SJSA1 (cell line): ENCODE data around the gene RPRD1B. TPM values are rescaled to one million over a fixed set of nuclear protein-coding genes. Genes with fewer than 3 reads are reported as not detected.

Source experiments
- DNase-seq, 2 experiments: peaks; one replicate each; pipeline ENCODE4 v3.0.0-alpha.2; 2015 to 2020; ENCODE audit warnings: low spot score in 2 of 2, low read depth in 1 of 2
- H3K27ac ChIP-seq: fragments of 250-450 bp; sonication (Bioruptor Pico); 2 replicates; pipeline ENCODE4 v1.5.1; 2020; ENCODE audit warnings: mild to moderate bottlenecking, moderate library complexity
- H3K27me3 ChIP-seq: fragments of 250-450 bp; sonication (Bioruptor Pico); replicated peaks from 2 replicates; pipeline ENCODE4 v1.5.1; 2020; ENCODE audit warnings: mild to moderate bottlenecking, moderate library complexity
- H3K36me3 ChIP-seq: fragments of 250-450 bp; sonication (Bioruptor Pico); 2 replicates; pipeline ENCODE4 v1.5.1; 2020; ENCODE audit warnings: mild to moderate bottlenecking
- H3K4me1 ChIP-seq: fragments of 250-450 bp; sonication (Bioruptor Pico); replicated peaks from 2 replicates; pipeline ENCODE4 v1.6.1; 2021; ENCODE audit warnings: mild to moderate bottlenecking
- H3K4me3 ChIP-seq: fragments of 250-450 bp; sonication (Bioruptor Pico); 2 replicates; pipeline ENCODE4 v1.5.1; 2020; ENCODE audit warnings: mild to moderate bottlenecking
- H3K9me3 ChIP-seq: fragments of 250-450 bp; sonication (Bioruptor Pico); replicated peaks from 2 replicates; pipeline ENCODE4 v1.5.1; 2020; ENCODE audit warnings: mild to moderate bottlenecking
- total RNA-seq: library from RNA; depleted of rRNA; stranded (reverse); fragments of >200 nt; shearing (Covaris generic); gene quantifications from 2 replicates; pipeline ENCODE4 v1.2.3, GENCODE V29; 2014

RPRD1B gene
- total RNA-seq, 1 experiment from 2014 or later: 27.9 TPM

DNA sequence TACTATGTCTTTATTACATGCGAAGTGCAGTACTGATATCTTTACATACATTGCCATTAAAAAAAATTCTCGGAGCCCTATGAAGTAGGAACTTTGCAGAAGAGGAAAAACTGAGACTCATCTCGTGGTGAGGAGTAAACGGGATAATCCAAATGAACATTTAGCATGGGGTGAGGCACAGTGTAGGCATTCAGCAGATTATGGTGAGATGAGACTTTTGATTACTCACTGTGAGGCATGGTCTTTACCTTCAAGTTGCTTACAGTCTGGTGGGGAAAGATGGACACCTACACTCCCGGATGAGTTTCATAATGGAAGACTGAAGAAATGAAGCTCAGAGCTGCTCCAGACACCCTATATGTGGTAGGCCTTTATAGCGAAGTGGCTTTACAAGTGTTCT, 1.4 kb downstream of the RPRD1B start:
- no peaks in the 10 kb centered on the region for H3K9me3 ChIP-seq
- H3K4me3 ChIP-seq: peak overlapping the region; percentile 80
- no peaks in the 10 kb centered on the region for H3K27me3 ChIP-seq
- H3K4me1 ChIP-seq: peaks cover 29% of the 10 kb centered on the region
- peaks cover 49% of the 10 kb centered on the region for H3K36me3 ChIP-seq
- DNase-seq: no peak
- H3K27ac ChIP-seq: no peak overlapping the region

DNA sequence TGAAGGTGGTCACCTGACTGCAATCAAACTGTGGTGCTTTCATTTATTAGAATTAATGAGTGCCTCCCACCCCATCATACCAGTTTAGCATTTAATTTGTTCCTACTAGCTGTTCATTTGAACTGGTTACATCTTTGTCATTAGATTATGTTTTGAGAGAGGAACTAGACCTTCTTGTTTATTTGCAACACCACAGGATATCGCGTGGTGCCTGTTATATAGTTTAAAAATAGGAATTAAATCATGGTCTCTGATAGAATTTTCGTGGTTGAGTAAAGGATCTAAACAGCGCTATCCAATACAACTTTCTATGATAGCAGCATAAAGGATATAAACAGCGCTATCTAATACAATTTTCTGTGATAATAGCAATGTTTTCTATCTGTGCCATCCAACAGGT, 2.8 kb downstream of the RPRD1B start:
- Histone ChIP-seq H3K27me3 (no peaks in the 10 kb centered on the region), H3K36me3 (peaks cover 52% of the 10 kb centered on the region), H3K27ac (no peak overlapping the region), H3K9me3 (no peaks in the 10 kb centered on the region), H3K4me3 (no peak overlapping the region), H3K4me1 (peaks cover 35% of the 10 kb centered on the region)
- no peak for DNase-seq

DNA sequence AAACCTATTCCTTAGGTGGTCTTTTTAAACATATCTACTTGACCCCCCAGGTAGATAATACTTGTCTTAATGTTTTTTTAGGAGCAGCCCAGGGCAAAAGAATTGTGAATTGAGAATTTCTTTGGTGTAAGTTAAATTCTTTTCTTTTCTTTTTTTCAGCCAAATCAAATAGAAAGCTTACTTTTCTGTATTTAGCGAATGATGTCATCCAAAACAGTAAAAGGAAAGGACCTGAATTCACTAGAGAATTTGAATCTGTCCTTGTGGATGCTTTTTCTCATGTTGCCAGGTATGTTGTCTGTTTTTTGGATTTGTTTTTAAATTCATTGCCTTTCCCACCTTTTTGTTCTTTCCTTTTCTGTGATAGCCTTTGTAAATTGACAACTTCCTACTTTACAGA, 6.7 kb downstream of the RPRD1B start:
- H3K27ac ChIP-seq: peak overlapping the region; percentile 54
- no peak for DNase-seq
- peaks cover 70% of the 10 kb centered on the region for H3K36me3 ChIP-seq
- H3K9me3 ChIP-seq: no peaks in the 10 kb centered on the region
- peaks cover 30% of the 10 kb centered on the region for H3K4me1 ChIP-seq
- no peaks in the 10 kb centered on the region for H3K27me3 ChIP-seq
- H3K4me3 ChIP-seq: no peak overlapping the region

DNA sequence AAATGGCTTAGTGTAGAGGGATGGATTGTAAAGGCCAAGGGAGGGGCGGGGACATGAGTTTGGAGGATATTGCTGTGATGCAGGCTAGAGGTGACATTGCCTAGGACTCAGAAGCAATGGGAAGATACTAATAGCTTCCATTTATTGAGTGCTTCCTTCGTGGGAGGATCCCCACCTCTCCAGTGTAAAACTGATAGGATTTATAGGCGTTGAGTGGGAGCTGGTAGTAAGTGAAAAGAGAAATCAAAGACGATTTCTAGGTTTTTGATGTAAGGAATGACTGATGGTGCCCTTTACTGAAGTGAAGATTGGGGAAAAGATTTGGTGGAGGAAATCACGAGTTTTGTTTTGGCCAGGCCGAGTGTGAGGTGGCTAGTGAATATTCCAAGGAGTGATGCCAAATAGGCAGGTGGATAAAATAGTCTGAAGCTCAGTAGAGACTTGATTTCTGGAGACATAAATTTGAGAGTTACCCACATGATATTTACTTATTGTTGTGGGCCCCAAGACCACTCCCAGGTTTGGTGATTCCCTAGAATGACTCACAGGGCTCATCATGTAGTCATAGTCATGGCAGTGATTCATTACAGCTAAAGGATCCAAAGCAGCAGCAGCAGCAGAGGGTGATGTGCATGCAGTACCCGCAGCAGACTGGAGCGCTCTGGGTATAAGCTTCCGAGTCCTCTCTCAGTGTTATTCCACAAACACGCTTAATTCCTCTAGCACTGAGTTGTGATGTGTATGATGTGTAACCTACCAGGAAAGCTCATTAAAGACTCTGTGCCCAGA, 10.2 kb downstream of the RPRD1B start:
- Histone ChIP-seq H3K4me3 (no peak overlapping the region), H3K27me3 (no peaks in the 10 kb centered on the region), H3K36me3 (peaks cover 76% of the 10 kb centered on the region), H3K27ac (peak overlapping the region; percentile 27), H3K4me1 (peaks cover 29% of the 10 kb centered on the region), H3K9me3 (no peaks in the 10 kb centered on the region)
- peak; percentile 57 to 77 for DNase-seq

DNA sequence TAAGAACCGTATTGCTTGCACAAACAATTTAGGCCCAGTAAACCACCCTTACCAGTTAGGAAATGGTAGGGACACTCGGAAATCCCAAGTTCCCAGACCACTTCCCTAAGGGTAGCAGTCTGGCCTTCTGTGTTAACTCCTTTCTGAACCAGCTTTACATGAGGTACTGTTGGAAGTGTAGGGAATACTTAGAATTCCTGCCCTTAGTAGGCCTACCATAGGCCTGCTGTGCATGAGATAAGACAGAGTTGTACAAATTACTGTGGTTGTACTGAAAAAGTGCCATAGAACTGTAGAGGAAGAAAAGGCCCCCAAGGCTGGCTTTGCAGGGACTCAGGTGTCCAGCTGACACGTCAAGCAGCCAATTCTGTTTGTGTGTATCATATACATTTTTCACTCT, 11.1 kb downstream of the RPRD1B start:
- Histone ChIP-seq H3K4me3 (no peak overlapping the region), H3K27me3 (no peaks in the 10 kb centered on the region), H3K27ac (no peak overlapping the region), H3K36me3 (peaks cover 84% of the 10 kb centered on the region), H3K4me1 (peaks cover 28% of the 10 kb centered on the region), H3K9me3 (no peaks in the 10 kb centered on the region)
- no peak for DNase-seq

DNA sequence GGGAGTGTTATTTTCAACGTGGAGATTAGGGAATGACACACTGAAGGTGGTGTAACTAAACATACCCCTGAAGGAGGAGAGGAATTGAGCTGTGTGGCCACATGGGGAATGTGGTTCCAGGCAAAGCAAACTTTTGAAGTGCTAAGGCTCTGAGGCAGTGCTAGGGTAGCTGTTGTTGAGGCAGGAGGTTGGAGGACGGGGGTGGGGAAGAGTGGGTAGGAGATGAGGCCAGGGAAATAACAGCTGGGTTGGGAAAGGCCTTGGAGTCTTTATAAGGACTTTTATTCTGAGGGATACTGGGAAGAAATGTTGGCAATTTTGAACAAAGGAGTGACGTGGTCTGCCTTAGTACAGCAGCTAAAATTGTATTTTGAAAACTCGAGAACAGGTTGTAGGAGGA, 13.0 kb downstream of the RPRD1B start:
- Histone ChIP-seq H3K27ac (no peak overlapping the region), H3K4me1 (peaks cover 32% of the 10 kb centered on the region), H3K4me3 (no peak overlapping the region), H3K36me3 (peaks cover 87% of the 10 kb centered on the region), H3K9me3 (no peaks in the 10 kb centered on the region), H3K27me3 (no peaks in the 10 kb centered on the region)
- no peak for DNase-seq

DNA sequence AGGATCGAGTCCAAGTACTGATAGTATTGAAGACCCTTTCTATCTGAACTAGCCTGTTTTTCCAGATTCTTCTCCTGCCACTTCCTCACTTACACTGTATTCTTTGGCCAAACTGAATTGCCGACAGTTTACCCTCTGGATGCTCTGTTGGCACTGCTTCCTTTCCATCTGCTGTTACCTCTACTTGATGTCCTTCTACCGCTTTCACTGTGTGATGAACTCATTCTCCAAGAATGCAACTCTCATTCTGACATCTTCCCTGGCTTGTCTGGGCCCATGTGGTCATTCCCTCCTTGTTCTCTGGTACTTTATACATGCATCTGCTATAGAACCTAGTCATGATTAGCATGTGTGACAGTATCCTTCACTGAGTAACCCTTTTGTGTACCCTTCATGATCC, 16.3 kb downstream of the RPRD1B start:
- H3K4me1 ChIP-seq: peaks cover 16% of the 10 kb centered on the region
- H3K9me3 ChIP-seq: no peaks in the 10 kb centered on the region
- H3K4me3 ChIP-seq: no peak overlapping the region
- H3K36me3 ChIP-seq: peaks cover 75% of the 10 kb centered on the region
- DNase-seq: peak; percentile 61 to 66
- no peaks in the 10 kb centered on the region for H3K27me3 ChIP-seq
- H3K27ac ChIP-seq: peak overlapping the region; percentile 34

DNA sequence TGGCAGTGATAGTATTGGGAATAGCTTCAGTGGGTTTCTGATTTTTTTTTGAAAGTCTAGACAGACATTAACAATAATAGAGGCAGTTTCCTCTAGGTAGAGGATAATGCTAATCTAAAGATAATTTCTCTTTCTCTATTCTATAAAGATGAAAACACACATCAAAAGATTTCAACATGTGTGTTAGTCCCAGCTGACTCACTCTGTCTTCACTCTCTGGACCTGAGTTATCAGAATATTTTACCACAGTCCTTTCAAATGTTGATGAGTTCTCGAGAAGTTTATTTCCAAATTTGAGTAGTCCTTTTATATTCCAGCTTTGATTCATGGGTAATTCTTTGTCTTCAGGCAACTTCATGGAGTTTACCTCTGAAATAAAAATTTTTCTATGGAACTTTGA, 17.1 kb downstream of the RPRD1B start:
- Histone ChIP-seq H3K4me3 (no peak overlapping the region), H3K36me3 (peaks cover 66% of the 10 kb centered on the region), H3K4me1 (peaks cover 16% of the 10 kb centered on the region), H3K27ac (peak overlapping the region; percentile 34; the same call in 1 of the 2 replicates), H3K9me3 (no peaks in the 10 kb centered on the region), H3K27me3 (no peaks in the 10 kb centered on the region)
- DNase-seq: no peak

DNA sequence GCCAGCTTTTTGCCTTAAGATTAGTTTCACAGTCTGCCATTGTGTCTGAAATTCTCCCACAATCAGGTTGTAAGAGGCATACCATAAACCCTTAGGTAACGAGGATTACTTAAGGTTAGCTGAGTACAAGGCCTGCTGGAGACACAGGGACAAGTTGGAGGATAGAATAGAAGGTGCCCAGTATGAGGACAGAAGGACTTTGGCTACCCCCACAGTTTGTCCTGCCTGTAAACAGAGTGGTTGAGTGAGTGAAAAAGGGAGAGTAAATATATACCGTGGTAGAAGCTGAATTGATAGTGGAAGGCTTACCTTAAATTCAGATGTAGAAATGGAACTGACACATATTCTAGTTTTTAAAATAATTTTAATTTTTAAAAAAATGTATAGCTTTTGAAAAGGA, 19.3 kb downstream of the RPRD1B start:
- no peak overlapping the region for H3K27ac ChIP-seq
- H3K36me3 ChIP-seq: peaks cover 58% of the 10 kb centered on the region
- no peak overlapping the region for H3K4me3 ChIP-seq
- no peak for DNase-seq
- H3K4me1 ChIP-seq: peaks cover 16% of the 10 kb centered on the region
- no peaks in the 10 kb centered on the region for H3K9me3 ChIP-seq
- no peaks in the 10 kb centered on the region for H3K27me3 ChIP-seq

DNA sequence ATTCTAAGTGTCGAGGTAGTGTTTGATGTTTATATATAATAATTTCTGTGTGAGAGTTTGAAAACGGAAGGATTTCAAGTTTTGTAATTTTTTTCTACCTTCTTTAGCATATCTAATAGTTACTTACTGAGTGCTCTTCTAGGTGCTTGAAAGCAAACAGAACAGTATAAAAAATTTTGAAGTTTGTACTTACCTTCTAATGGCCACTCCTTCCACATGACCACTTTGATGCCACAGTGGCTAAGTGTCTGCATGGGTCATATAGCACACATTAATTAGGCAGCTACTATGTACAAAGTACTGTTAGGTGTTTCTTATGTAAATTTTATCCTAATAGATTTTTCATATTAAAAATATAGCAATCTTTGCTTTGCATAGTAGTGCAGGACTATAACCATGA, 21.1 kb downstream of the RPRD1B start:
- no peaks in the 10 kb centered on the region for H3K27me3 ChIP-seq
- H3K9me3 ChIP-seq: no peaks in the 10 kb centered on the region
- H3K36me3 ChIP-seq: peaks cover 60% of the 10 kb centered on the region
- no peak for DNase-seq
- H3K4me1 ChIP-seq: peaks cover 13% of the 10 kb centered on the region
- no peak overlapping the region for H3K4me3 ChIP-seq
- no peak overlapping the region for H3K27ac ChIP-seq

DNA sequence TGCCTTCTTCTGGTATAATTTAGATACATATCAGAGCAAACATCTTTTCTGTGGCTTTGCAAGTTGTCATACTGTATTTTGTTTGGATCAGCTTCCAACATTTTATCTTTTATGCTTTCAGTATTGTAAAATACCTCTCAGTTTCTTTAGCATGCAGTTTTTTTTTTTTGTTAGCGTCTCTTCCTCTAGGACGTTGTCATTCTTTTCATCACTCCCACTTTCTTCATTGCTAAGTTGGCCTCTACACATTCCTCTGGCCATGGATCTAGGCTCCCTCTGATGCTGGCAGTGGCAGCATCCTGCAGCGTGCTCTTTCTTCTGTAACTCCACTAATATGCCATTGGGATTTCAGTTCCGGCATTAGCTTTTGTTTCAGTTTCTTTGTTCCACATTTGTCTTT, 21.7 kb downstream of the RPRD1B start:
- Histone ChIP-seq H3K9me3 (no peaks in the 10 kb centered on the region), H3K27me3 (no peaks in the 10 kb centered on the region), H3K36me3 (peaks cover 60% of the 10 kb centered on the region), H3K4me3 (no peak overlapping the region), H3K27ac (no peak overlapping the region), H3K4me1 (peaks cover 8% of the 10 kb centered on the region)
- DNase-seq: no peak

DNA sequence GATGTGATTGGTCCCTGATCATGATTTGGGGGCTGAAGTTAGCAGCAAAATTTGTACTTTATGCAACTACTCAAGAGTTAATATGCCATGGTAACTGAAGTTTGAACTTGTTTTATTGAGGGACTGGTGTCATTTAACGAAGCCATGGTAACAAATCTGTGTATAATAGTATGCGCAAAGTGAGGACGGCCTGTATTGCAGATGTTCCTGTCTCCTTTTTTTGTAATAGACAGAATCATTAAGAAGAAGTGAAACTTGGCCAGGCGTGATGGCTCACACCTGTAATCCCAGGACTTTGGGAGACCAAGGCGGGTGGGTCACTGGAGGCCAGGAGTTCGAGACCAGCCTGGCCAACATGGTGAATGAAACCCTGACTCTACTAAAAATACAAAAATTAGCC, 22.3 kb downstream of the RPRD1B start:
- no peak overlapping the region for H3K4me3 ChIP-seq
- H3K9me3 ChIP-seq: no peaks in the 10 kb centered on the region
- no peak overlapping the region for H3K27ac ChIP-seq
- peaks cover 63% of the 10 kb centered on the region for H3K36me3 ChIP-seq
- no peak for DNase-seq
- peaks cover 5% of the 10 kb centered on the region for H3K4me1 ChIP-seq
- no peaks in the 10 kb centered on the region for H3K27me3 ChIP-seq

DNA sequence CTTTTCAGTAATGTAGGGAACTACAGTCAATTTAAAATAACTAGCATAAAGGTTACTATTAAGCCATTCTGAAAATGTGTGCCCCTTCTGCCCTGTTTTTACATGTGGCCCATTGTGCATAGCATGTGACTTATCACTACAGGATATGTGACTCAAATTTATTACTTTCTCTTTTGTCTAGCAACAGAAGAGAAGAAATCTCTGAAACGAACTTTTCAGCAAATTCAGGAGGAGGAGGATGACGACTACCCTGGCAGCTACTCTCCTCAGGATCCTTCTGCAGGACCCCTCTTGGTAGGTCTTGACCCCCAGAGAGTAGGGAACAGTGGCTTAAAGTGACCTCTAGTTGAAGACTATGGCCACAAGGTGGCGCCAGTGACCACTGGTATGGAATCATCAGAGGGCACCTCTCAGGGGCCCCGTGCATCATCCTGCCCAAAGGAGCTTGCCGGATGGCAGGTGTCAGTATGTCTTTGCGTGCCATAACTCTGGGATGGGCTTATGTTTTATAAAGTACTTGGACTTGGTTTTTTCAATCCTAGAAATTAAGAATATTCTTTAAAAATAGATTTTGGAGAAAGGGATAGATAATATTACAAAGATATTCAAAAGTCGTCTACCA, 23.9 kb downstream of the RPRD1B start:
- peak; percentile 79 to 85 for DNase-seq
- Histone ChIP-seq H3K4me1 (peaks cover 4% of the 10 kb centered on the region; the same call in 1 of the 2 replicates), H3K27ac (no peak overlapping the region), H3K36me3 (peaks cover 65% of the 10 kb centered on the region), H3K9me3 (no peaks in the 10 kb centered on the region), H3K27me3 (no peaks in the 10 kb centered on the region), H3K4me3 (no peak overlapping the region)

DNA sequence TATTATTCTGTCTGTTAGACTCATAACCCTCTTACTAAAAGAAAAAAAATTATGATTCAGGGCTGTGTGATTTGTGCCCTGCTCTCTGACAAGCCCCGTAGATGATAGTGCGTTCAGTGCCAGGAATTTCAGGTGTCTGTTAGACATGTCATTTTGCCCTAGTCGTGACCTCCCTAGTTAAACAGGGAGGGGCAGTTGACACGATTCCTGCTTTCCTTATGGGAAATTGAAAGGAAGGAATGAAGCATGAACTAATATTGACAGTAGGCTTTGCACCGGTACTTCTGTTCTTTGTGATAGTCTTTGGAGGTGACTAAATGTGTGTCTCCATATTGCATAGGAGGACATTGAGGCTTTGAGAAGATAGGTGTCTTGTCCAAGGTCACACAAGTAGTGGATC, 26.3 kb downstream of the RPRD1B start:
- H3K36me3 ChIP-seq: peaks cover 75% of the 10 kb centered on the region

More for the DNA sequence above, 26.3 kb downstream of the RPRD1B start:
- Histone ChIP-seq H3K4me1 (peaks cover 4% of the 10 kb centered on the region; the same call in 1 of the 2 replicates), H3K4me3 (no peak overlapping the region), H3K9me3 (no peaks in the 10 kb centered on the region), H3K27me3 (no peaks in the 10 kb centered on the region), H3K27ac (no peak overlapping the region)
- no peak for DNase-seq
